Neural cell (in vitro differentiated cells): Measurements from ENCODE around the gene EML6.

Experiments used
- CTCF ChIP-seq: fragments of 450-650 bp; IDR thresholded peaks from 2 replicates; pipeline ENCODE4 v1.5.1; 2014; ENCODE audit warnings: antibody characterized with exemption, mild to moderate bottlenecking, moderate library complexity; ENCODE audit not compliant: poor library complexity, severe bottlenecking
- EZH2 ChIP-seq: fragments of 200-600, 300-800 bp; shearing (Covaris generic), sonication (generic); IDR thresholded peaks from 2 replicates; pipeline ENCODE4 v1.6.1; 2014; ENCODE audit warnings: antibody characterized with exemption, low read length, borderline replicate concordance, mild to moderate bottlenecking; ENCODE audit not compliant: insufficient read depth, poor library complexity, severe bottlenecking

- TF ChIP-seq CTCF (no peak), EZH2 (no peak)
Measured at GRCh38 chr2:54805255-54805654, 81.8 kb downstream of the EML6 start.
